Nephron progenitor cell (in vitro differentiated cells): ENCODE measurements around the gene VIPR1.

Experiments
- DNase-seq: peaks from one replicate; pipeline ENCODE4 v3.0.0; 2021
- H3K27ac Mint-ChIP-seq: 2 replicates; pipeline ENCODE4 v1.8.0; 2021; ENCODE audit warnings: mild to moderate bottlenecking, moderate library complexity, mixed read lengths
- H3K27me3 Mint-ChIP-seq: 2 replicates; pipeline ENCODE4 v1.8.0; 2021; ENCODE audit warnings: mild to moderate bottlenecking, low read depth, mixed read lengths; ENCODE audit not compliant: poor library complexity
- H3K36me3 Mint-ChIP-seq: 2 replicates; pipeline ENCODE4 v1.8.0; 2021; ENCODE audit warnings: low read depth, mixed read lengths
- H3K4me1 Mint-ChIP-seq: 2 replicates; pipeline ENCODE4 v1.8.0; 2021; ENCODE audit warnings: mixed read lengths
- H3K4me3 Mint-ChIP-seq: 2 replicates; pipeline ENCODE4 v1.8.0; 2021; ENCODE audit warnings: mild to moderate bottlenecking, moderate library complexity, mixed read lengths
- H3K9me3 Mint-ChIP-seq: 2 replicates; pipeline ENCODE4 v1.8.0; 2021; ENCODE audit warnings: mild to moderate bottlenecking, moderate library complexity, mixed read lengths
- TF ChIP-seq, protein P1 (sequence below): fragments of 200-600 bp; sonication (generic); IDR thresholded peaks from 2 replicates; pipeline ENCODE4 v1.5.0; 2021; ENCODE audit warnings: antibody characterized with exemption

VIPR1 gene

DNA sequence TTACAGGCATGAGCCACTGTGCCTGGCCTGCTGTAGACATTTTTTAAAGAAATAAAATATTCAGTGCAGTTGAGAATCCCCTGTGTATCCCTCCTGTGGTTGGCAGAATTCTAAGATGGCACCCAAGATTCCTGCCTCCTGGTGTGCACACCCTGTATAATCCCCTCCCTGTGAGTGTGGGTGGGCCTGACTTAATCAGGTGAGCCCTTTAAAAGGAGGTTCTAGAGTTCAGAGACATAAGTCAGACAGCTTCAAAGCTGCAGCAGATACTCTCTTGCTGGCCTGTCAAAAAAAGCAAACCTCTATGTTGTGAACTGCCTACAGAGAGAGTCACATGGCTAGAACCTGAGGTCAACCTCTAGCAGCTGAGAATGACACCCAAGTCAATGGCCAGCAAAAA lies 7.0 kb upstream of the VIPR1 start:
- peaks cover 51% of the 10 kb centered on the region for H3K27me3 Mint-ChIP-seq
- DNase-seq: no peak
- H3K27ac Mint-ChIP-seq: no peak overlapping the region

DNA sequence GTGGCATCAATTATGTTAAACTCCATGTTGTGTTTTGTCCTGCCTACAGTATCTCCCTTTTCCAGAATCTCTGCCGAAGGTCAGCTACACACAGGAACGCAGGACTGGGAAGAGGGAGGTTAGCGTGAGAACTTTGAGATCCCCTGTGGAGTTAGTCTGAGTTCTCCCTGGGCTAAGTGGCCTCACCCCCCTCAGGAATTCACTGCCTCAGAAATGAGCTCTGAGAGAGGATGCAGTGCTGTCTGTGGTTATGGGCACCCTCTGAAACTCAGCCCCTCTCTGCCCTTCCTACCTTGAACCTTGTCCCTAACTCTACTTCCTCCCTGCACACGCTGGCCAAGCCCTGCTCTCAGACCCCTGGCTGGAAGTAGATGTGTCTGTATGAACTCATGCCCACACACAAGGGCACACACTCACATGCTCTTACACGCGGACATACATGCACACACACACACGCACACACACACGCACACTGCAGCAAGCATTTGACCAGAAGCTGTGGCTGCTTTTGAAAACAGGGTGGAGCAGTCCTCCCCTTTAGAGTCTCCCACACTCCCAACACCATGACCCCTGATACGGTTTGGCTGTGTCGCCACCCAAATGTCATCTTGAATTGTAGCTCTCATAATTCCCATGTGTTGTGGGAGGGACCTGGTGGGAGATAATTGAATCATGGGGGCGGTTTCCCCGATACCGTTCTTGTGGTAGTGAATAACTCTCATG lies 5.3 kb upstream of the VIPR1 start:
- DNase-seq: no peak
- no peaks in the 10 kb centered on the region for H3K9me3 Mint-ChIP-seq
- no peak overlapping the region for H3K27ac Mint-ChIP-seq
- no peak overlapping the region for H3K4me3 Mint-ChIP-seq
- peaks cover 29% of the 10 kb centered on the region for H3K4me1 Mint-ChIP-seq
- no peaks in the 10 kb centered on the region for H3K36me3 Mint-ChIP-seq
- TF ChIP-seq, protein P1, sequence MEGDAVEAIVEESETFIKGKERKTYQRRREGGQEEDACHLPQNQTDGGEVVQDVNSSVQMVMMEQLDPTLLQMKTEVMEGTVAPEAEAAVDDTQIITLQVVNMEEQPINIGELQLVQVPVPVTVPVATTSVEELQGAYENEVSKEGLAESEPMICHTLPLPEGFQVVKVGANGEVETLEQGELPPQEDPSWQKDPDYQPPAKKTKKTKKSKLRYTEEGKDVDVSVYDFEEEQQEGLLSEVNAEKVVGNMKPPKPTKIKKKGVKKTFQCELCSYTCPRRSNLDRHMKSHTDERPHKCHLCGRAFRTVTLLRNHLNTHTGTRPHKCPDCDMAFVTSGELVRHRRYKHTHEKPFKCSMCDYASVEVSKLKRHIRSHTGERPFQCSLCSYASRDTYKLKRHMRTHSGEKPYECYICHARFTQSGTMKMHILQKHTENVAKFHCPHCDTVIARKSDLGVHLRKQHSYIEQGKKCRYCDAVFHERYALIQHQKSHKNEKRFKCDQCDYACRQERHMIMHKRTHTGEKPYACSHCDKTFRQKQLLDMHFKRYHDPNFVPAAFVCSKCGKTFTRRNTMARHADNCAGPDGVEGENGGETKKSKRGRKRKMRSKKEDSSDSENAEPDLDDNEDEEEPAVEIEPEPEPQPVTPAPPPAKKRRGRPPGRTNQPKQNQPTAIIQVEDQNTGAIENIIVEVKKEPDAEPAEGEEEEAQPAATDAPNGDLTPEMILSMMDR: no peak
- peaks cover 64% of the 10 kb centered on the region for H3K27me3 Mint-ChIP-seq

More for the DNA sequence above, 7.0 kb upstream of the VIPR1 start:
- Mint-ChIP-seq H3K9me3 (no peaks in the 10 kb centered on the region), H3K4me1 (peaks cover 13% of the 10 kb centered on the region), H3K4me3 (no peak overlapping the region), H3K36me3 (no peaks in the 10 kb centered on the region)
- TF ChIP-seq, protein P1: no peak

- H3K27ac Mint-ChIP-seq: no peak overlapping the region
These were observed 4.4 kb upstream of the VIPR1 start for GRCh38 chr3:42498034-42498433.

DNA sequence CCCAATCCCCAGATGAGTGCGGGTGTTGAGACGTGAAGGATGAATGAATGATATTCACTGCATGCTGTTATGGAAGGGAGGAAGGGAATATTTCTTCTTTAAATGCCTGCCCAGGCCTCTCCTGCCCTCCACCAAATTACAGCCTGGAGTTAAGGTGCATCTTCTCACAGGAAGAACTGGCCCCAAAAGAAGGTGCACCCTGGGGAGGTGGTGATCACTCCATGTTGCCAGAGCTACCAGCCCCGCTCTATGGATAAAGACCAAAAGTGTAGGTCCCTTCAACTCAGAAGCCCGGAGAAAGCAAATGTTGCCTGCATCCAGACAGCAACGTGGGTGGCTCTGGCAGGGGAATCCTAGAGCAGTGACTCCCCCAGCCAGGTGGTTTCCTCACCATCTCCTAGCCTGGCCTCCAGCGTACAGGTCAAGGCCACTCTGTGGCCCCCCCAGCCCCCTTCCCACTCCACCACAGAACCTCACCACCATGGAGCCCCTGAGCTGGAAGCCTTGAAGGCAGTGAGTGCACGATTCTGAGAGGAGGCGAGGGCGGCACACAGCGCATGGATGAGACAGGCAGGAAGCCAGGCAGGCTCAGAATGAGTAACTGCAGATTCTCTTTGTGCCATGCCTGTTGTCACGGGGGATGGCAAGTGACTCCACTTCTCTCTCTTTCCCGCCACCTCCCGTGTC lies 3.5 kb upstream of the VIPR1 start:
- Mint-ChIP-seq H3K36me3 (no peaks in the 10 kb centered on the region), H3K4me1 (peaks cover 29% of the 10 kb centered on the region), H3K9me3 (no peaks in the 10 kb centered on the region), H3K4me3 (no peak overlapping the region), H3K27me3 (peaks cover 80% of the 10 kb centered on the region), H3K27ac (no peak overlapping the region)
- TF ChIP-seq, protein P1: no peak
- DNase-seq: no peak

More at GRCh38 chr3:42498034-42498433, 4.4 kb upstream of the VIPR1 start:
- H3K4me3 Mint-ChIP-seq: no peak overlapping the region
- H3K9me3 Mint-ChIP-seq: no peaks in the 10 kb centered on the region
- no peak for DNase-seq
- H3K4me1 Mint-ChIP-seq: peaks cover 29% of the 10 kb centered on the region
- TF ChIP-seq, protein P1: no peak
- H3K36me3 Mint-ChIP-seq: no peaks in the 10 kb centered on the region
- peaks cover 71% of the 10 kb centered on the region for H3K27me3 Mint-ChIP-seq

DNA sequence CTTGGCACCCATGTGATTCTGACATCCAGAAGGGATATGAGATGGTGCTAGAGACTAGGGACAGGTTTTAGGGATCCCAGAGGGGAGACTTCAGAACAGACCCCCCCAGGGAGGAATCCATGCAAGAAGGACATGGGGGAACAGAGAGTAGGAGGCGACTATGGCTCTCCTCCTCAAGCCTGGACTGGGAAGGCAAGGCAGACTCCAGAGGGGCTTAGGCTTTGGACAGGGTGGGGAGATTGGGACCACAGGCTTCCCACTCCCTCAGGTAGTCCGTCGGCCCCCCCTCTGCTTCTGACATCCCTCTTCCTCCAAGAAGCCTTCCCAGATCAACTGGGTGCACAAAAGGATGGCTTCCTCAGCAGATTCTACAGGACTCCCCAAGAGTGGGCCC lies 3.0 kb upstream of the VIPR1 start:
- no peak for DNase-seq
- Mint-ChIP-seq H3K4me1 (peaks cover 29% of the 10 kb centered on the region), H3K36me3 (no peaks in the 10 kb centered on the region), H3K27ac (no peak overlapping the region), H3K9me3 (no peaks in the 10 kb centered on the region), H3K27me3 (peaks cover 86% of the 10 kb centered on the region), H3K4me3 (no peak overlapping the region)
- TF ChIP-seq, protein P1: no peak
